CD14-positive monocyte (primary cell): ENCODE measurements around the gene FBN2. TPM values are rescaled to one million over a fixed set of nuclear protein-coding genes. Genes with fewer than 3 reads are reported as not detected.

Experiments used
- DNase-seq, 3 donors: peaks; one replicate each; pipeline ENCODE4 v3.0.0-alpha.2; 2011 to 2022
- H2AFZ ChIP-seq: 2 replicates; pipeline ENCODE4 v1.6.0; 2012; ENCODE audit warnings: mild to moderate bottlenecking, low read depth, low read length, inconsistent platforms; ENCODE audit not compliant: insufficient read depth, poor library complexity, severe bottlenecking
- H3K27ac ChIP-seq, 2 donors: 1 replicate in 1 of 2; 2 replicates in 1 of 2; pipeline ENCODE4 v1.5.1; 2012 to 2013; ENCODE audit warnings: low read length in 2 of 2, control low read depth in 1 of 2, inconsistent platforms in 1 of 2, low read depth in 1 of 2, mild to moderate bottlenecking in 1 of 2
- H3K27me3 ChIP-seq, 2 donors: one replicate each; pipeline versions ENCODE4 v1.6.0 to v1.6.1; 2011 to 2013; ENCODE audit warnings: low read length in 2 of 2; ENCODE audit not compliant: control insufficient read depth in 2 of 2, insufficient read depth in 2 of 2
- H3K36me3 ChIP-seq, 2 donors: replicated peaks in 1 of 2; 1 replicate in 1 of 2; 2 replicates in 1 of 2; pipeline versions ENCODE4 v1.5.1 to v1.6.1; 2012 to 2013; ENCODE audit warnings: low read length in 2 of 2, control low read depth in 1 of 2, inconsistent platforms in 1 of 2, mild to moderate bottlenecking in 1 of 2; ENCODE audit not compliant: insufficient read depth in 2 of 2, control insufficient read depth in 1 of 2
- H3K4me1 ChIP-seq, 2 donors: 1 replicate in 1 of 2; 2 replicates in 1 of 2; pipeline versions ENCODE4 v1.5.1 to v1.6.1; 2012 to 2013; ENCODE audit warnings: low read length in 2 of 2, control low read depth in 1 of 2, inconsistent platforms in 1 of 2, mild to moderate bottlenecking in 1 of 2, moderate library complexity in 1 of 2; ENCODE audit not compliant: insufficient read depth in 2 of 2, control insufficient read depth in 1 of 2
- H3K4me2 ChIP-seq: replicated peaks from 2 replicates; pipeline ENCODE3; 2012; ENCODE audit warnings: low read length, moderate library complexity, mild to moderate bottlenecking; ENCODE audit not compliant: poor library complexity, severe bottlenecking; ENCODE audit errors: extremely low read depth
- H3K4me3 ChIP-seq, 3 experiments: fragments of 200-600 bp in 1 of 3; sonication (generic) in 1 of 3; replicated peaks in 1 of 3; 1 replicate in 2 of 3; 2 replicates in 1 of 3; pipeline ENCODE4 v1.5.1; 2011 to 2013; ENCODE audit warnings: low read length in 3 of 3, mild to moderate bottlenecking in 3 of 3, control low read depth in 2 of 3, low read depth in 2 of 3, inconsistent platforms in 1 of 3, moderate library complexity in 1 of 3
- H3K79me2 ChIP-seq: 2 replicates; pipeline ENCODE4 v1.6.0; 2012; ENCODE audit warnings: mild to moderate bottlenecking, control low read depth, inconsistent platforms, low read length, moderate library complexity; ENCODE audit not compliant: insufficient read depth
- H3K9ac ChIP-seq: 2 replicates; pipeline ENCODE4 v1.6.0; 2017; ENCODE audit warnings: low read length, mild to moderate bottlenecking; ENCODE audit not compliant: insufficient read depth, poor library complexity, severe bottlenecking
- H3K9me3 ChIP-seq, 2 donors: replicated peaks in 1 of 2; 1 replicate in 1 of 2; 2 replicates in 1 of 2; pipeline versions ENCODE4 v1.5.1 to v1.6.1; 2012 to 2013; ENCODE audit warnings: low read length in 2 of 2, control low read depth in 1 of 2; ENCODE audit not compliant: control insufficient read depth in 1 of 2, insufficient read depth in 1 of 2
- H4K20me1 ChIP-seq: 2 replicates; pipeline ENCODE4 v1.6.0; 2012; ENCODE audit warnings: mild to moderate bottlenecking, low read length, control low read depth, moderate library complexity; ENCODE audit not compliant: insufficient read depth
- H3K27ac Mint-ChIP-seq, 7 donors: one replicate each; pipeline ENCODE4 v1.8.0; 2020; ENCODE audit warnings: mild to moderate bottlenecking in 7 of 7, mixed read lengths in 7 of 7, moderate library complexity in 6 of 7, inconsistent platforms in 2 of 7
- H3K27me3 Mint-ChIP-seq, 3 donors: one replicate each; pipeline ENCODE4 v1.8.0; 2021 to 2022; ENCODE audit warnings: low read depth in 3 of 3, mild to moderate bottlenecking in 3 of 3, mixed read lengths in 3 of 3, moderate library complexity in 3 of 3, inconsistent platforms in 1 of 3
- H3K36me3 Mint-ChIP-seq, 2 donors: one replicate each; pipeline ENCODE4 v1.8.0; 2020; ENCODE audit warnings: mixed read lengths in 2 of 2, inconsistent platforms in 1 of 2, mild to moderate bottlenecking in 1 of 2
- H3K4me1 Mint-ChIP-seq: one replicate; pipeline ENCODE4 v1.8.0; 2020; ENCODE audit warnings: mild to moderate bottlenecking, mixed read lengths
- H3K4me3 Mint-ChIP-seq, 2 donors: one replicate each; pipeline ENCODE4 v1.8.0; 2020; ENCODE audit warnings: mild to moderate bottlenecking in 2 of 2, mixed read lengths in 2 of 2, moderate library complexity in 1 of 2
- H3K9me3 Mint-ChIP-seq, 7 donors: one replicate each; pipeline ENCODE4 v1.8.0; 2020 to 2022; ENCODE audit warnings: mixed read lengths in 7 of 7, mild to moderate bottlenecking in 6 of 7, moderate library complexity in 6 of 7, inconsistent platforms in 2 of 7
- CTCF ChIP-seq: fragments of 200-600 bp; IDR thresholded peaks from one replicate; pipeline ENCODE4 v1.8.0; 2022; ENCODE audit warnings: antibody characterized with exemption, mild to moderate bottlenecking
- WGBS: methylation state at CpG from one replicate; pipeline ENCODE4 v1.1.5; 2013; ENCODE audit warnings: missing lambda C conversion rate; ENCODE audit not compliant: insufficient coverage; 5-methylcytosine and 5-hydroxymethylcytosine counted together
- intact Hi-C, 2 donors: fragments of 100-400 bp; cut with micrococcal nuclease; formaldehyde crosslinking; loops; one replicate each; pipeline versions ENCODE4 v1.15.0 to v1.15.1; 2023
- polyA plus RNA-seq, 3 donors: library from polyadenylated mRNA; depleted of rRNA in 1 of 3; unstranded in 2 of 3; stranded (reverse) in 1 of 3; fragments of 300-500 nt in 2 of 3; fragments of >200 nt in 1 of 3; fragmentation: Illumina TruSeq in 2 of 3; gene quantifications; 1 replicate in 2 of 3; 2 replicates in 1 of 3; pipeline ENCODE4 v1.2.3, GENCODE V29; 2012 to 2021

Gene FBN2
- polyA plus RNA-seq, 3 donors: 0.85 to 19.3 (median 4.2) TPM

GRCh38 chr5:128441941-128442350, 96.1 kb downstream of the FBN2 start:
- H3K36me3 ChIP-seq: peaks cover 0 to 40% of the 10 kb centered on the region in 2 donors
- H4K20me1 ChIP-seq: no peaks in the 10 kb centered on the region
- H3K9ac ChIP-seq: no peak overlapping the region
- no peak overlapping the region for H3K4me2 ChIP-seq
- no peaks in the 10 kb centered on the region for H3K79me2 ChIP-seq
- peaks cover 0 to 1% (median 0%) of the 10 kb centered on the region in 3 donors for H3K27me3 Mint-ChIP-seq
- H3K27me3 ChIP-seq: no peaks in the 10 kb centered on the region
- H3K36me3 Mint-ChIP-seq: peaks cover 8 to 16% of the 10 kb centered on the region in 2 donors
- no CpG with 5 or more reads among the region's 2 CpGs for WGBS
- H3K4me1 ChIP-seq: no peaks in the 10 kb centered on the region
- no peak overlapping the region for H3K27ac ChIP-seq
- H3K27ac Mint-ChIP-seq: no peak overlapping the region
- no peak overlapping the region for H3K4me3 ChIP-seq
- no peak overlapping the region for H2AFZ ChIP-seq
- intact Hi-C loops: no loop called here
- peaks cover under 1 to 4% of the 10 kb centered on the region in 2 donors for H3K9me3 ChIP-seq
- H3K4me1 Mint-ChIP-seq: no peaks in the 10 kb centered on the region
- H3K9me3 Mint-ChIP-seq: peaks cover 2 to 10% (median 3%) of the 10 kb centered on the region in 7 donors
- no peak overlapping the region for H3K4me3 Mint-ChIP-seq
- no peak for TF ChIP-seq CTCF
- no peak for DNase-seq

DNA sequence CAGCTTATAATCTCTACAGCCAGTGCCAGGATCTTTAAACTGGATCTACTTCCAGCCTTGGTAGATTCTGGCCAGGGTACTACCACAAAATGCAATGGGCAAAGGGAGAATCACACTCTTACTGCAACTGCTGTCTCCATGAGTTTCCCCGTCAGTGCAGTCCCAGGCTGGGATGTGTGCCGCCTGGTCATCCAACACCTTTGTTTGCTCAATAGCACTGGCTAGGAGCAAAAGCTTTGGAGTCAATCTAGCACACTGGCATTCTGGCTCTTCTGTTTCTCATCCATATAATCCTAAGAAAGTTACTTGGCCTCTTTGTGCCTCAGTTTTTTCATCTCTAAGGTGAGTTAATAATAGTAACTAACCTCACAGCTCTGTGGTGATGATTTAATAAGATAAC, 96.9 kb downstream of the FBN2 start:
- Mint-ChIP-seq H3K27me3 (peaks cover 0 to 2% (median 1%) of the 10 kb centered on the region in 3 donors), H3K27ac (no peak overlapping the region), H3K4me3 (no peak overlapping the region), H3K36me3 (peaks cover 9 to 17% of the 10 kb centered on the region in 2 donors), H3K9me3 (peaks cover 0 to 7% (median 2%) of the 10 kb centered on the region in 7 donors), H3K4me1 (no peaks in the 10 kb centered on the region)
- H3K4me3 ChIP-seq: no peak overlapping the region
- H4K20me1 ChIP-seq: no peaks in the 10 kb centered on the region
- intact Hi-C loops: no loop called here
- H3K4me2 ChIP-seq: no peak overlapping the region
- no peak overlapping the region for H3K27ac ChIP-seq
- no peak overlapping the region for H3K9ac ChIP-seq
- peaks cover 0 to 38% of the 10 kb centered on the region in 2 donors for H3K36me3 ChIP-seq
- H3K27me3 ChIP-seq: no peaks in the 10 kb centered on the region
- H3K4me1 ChIP-seq: no peaks in the 10 kb centered on the region
- no peaks in the 10 kb centered on the region for H3K79me2 ChIP-seq
- no peak for DNase-seq
- 95% methylated on average over 2 of the region's 2 CpGs for WGBS
- TF ChIP-seq CTCF: no peak
- H2AFZ ChIP-seq: no peak overlapping the region
- no peaks in the 10 kb centered on the region for H3K9me3 ChIP-seq
